ENCODE results near the gene BLTP3B.
"Not testable (repeated sequence)": the region's sequence is repeated elsewhere in the genome, so short reads cannot be mapped to it uniquely, and the experiment has no call there.

- not testable (repeated sequence) for TF ChIP-seq POLR2A, CTCF (IDR thresholded peaks at IDR 0.05)
Observed at GRCh38 chr12:100188888-100189635, 46.4 kb upstream of the BLTP3B start.
